ENCODE data around the gene LACRT. TPM values are rescaled to one million over a fixed set of nuclear protein-coding genes. Genes with fewer than 3 reads are reported as not detected.

The LACRT gene
- total and polyA plus RNA-seq, 2 of the 8 experiments (the other 6 are each of a cell fraction or from before 2014, with no cell fraction given) = not detected

DNA sequence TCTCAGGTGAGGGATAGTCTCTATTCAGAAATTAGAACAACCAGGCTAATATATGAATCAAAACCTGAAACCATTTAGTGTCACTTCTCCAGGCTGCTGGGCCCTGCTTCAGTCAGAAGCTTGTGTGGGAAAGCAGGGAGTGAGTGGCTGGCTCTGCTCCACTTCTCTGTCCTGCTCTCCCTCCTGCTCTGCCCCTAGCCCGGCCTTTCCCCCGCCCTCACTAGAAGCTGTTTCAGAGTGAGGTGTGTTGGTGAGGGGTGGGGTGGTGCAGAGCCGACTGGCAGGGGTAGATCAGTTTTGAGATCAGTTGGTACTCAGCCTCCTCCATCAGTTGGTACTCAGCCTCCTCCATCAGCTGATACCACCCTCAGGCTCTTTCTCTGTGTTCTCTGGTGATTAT, 39.2 kb downstream of the LACRT start:
- DNase-seq (ENCODE audit: low read depth in 1 of 2, low spot score in 2 of 2) = no peak
- Histone ChIP-seq H4K8ac (ENCODE audit: extremely low read depth, insufficient read depth, low read length) (no peak overlapping the region), H3K79me2 (ENCODE audit: control insufficient read depth in 1 of 2, insufficient read depth in 2 of 2, low read length in 2 of 2) (no peaks in the 10 kb centered on the region), H2AK5ac (ENCODE audit: low read depth, low read length) (no peak overlapping the region), H2BK12ac (ENCODE audit: low read depth, low read length) (no peak overlapping the region), H3K9me3 (ENCODE audit: insufficient read depth in 2 of 2, low read depth in 1 of 2, low read length in 1 of 2) (no peaks in the 10 kb centered on the region), H3K23me2 (ENCODE audit: low read depth, low read length) (0 out of 2 replicates have a peak, but pooled peaks cover 2% of the 10 kb centered on the region), H3K4me2 (ENCODE audit: insufficient read depth in 1 of 2, low read depth in 2 of 2, low read length in 2 of 2) (no peak overlapping the region), H3K56ac (replicated peaks; ENCODE audit: insufficient read length, low read depth, low read length) (no peak overlapping the region), H3K23ac (ENCODE audit: insufficient read length) (no peak overlapping the region), H3K4ac (replicated peaks; ENCODE audit: insufficient read length, low read depth, low read length) (no peak overlapping the region), H3K27ac (ENCODE audit: low read depth, low read length) (no peak overlapping the region), H3K18ac (ENCODE audit: extremely low read depth, low read length) (no peak overlapping the region), H2BK15ac (ENCODE audit: low read length) (no peak overlapping the region), H3K79me1 (ENCODE audit: low read depth, low read length) (no peaks in the 10 kb centered on the region), H4K20me1 (replicated peaks in 1 of 2; ENCODE audit: control insufficient read depth in 1 of 2, insufficient read depth in 2 of 2, low read length in 2 of 2) (no peaks in the 10 kb centered on the region), H3K9ac (replicated peaks in 1 of 4; ENCODE audit: extremely low read depth in 1 of 4, low read depth in 3 of 4, low read length in 3 of 4) (no peak overlapping the region), H2AFZ (ENCODE audit: low read length) (no peak overlapping the region), H2BK120ac (replicated peaks; ENCODE audit: low read depth, low read length) (no peak overlapping the region), H2BK20ac (ENCODE audit: low read length) (no peak overlapping the region), H3K14ac (ENCODE audit: insufficient read length) (no peak overlapping the region), H3K4me3 (ENCODE audit: extremely low read depth in 1 of 4, insufficient read depth in 2 of 4, low read depth in 3 of 4, low read length in 4 of 4) (no peak overlapping the region), H4K91ac (replicated peaks; ENCODE audit: insufficient read length, low read length) (no peak overlapping the region), H4K5ac (ENCODE audit: insufficient read length, low read depth, low read length) (no peak overlapping the region), H3K27me3 (replicated peaks in 1 of 4; ENCODE audit: control insufficient read depth in 3 of 4, extremely low read depth in 1 of 4, insufficient read depth in 3 of 4, low read length in 3 of 4) (peaks cover 0 to 28% (median 23%) of the 10 kb centered on the region in 4 experiments; a peak in 5 of 7 replicates), H2BK5ac (ENCODE audit: low read depth, low read length) (no peak overlapping the region), H3K4me1 (replicated peaks in 1 of 4; ENCODE audit: control insufficient read depth in 3 of 4, insufficient read depth in 4 of 4, low read length in 3 of 4) (peaks cover 0 to 4% (median 2%) of the 10 kb centered on the region in 4 experiments; a peak in 5 of 7 replicates), H3K36me3 (ENCODE audit: control insufficient read depth in 2 of 4, insufficient read depth in 4 of 4, low read length in 3 of 4) (no peaks in the 10 kb centered on the region)
- TF ChIP-seq NANOG (IDR thresholded peaks at IDR 0.05; ENCODE audit: insufficient read depth, low read depth, low read length, poor library complexity, severe bottlenecking) = no peak
- no peak for TF ChIP-seq CBX5 (IDR thresholded peaks at IDR 0.05; ENCODE audit: low read depth, low read length)
- no peak for TF ChIP-seq HDAC6 (IDR thresholded peaks at IDR 0.05; ENCODE audit: low read depth, low read length)
- TF ChIP-seq TCF12 (IDR thresholded peaks at IDR 0.05; ENCODE audit: low read depth, low read length) = no peak
- no peak for TF ChIP-seq SP1 (IDR thresholded peaks at IDR 0.05; ENCODE audit: low read depth, low read length)
- CTCF ChIA-PET (ENCODE audit: partially characterized antibody) = interaction anchor here (0.7 to 6.2 kb wide), 26 partner anchors 9 to 369 kb away, joined by 3 to 57 read pairs (median 9); no protein-coding TSS in a partner anchor
- no peak for FAIRE-seq
- POLR2A ChIA-PET (ENCODE audit: partially characterized antibody) = interaction anchor here (0.9 to 1.2 kb wide), 3 partner anchors 17 to 68 kb away, joined by 3 read pairs; no protein-coding TSS in a partner anchor
- WGBS, 2 experiments (ENCODE audit: extremely low coverage in 1 of 2, insufficient coverage in 1 of 2, insufficient read length in 1 of 2, insufficient replicate concordance in 2 of 2, low coverage in 1 of 2, low lambda C conversion rate in 2 of 2, missing lambda C conversion rate in 1 of 2) = 87% methylated on average over 3 of the region's 3 CpGs; no CpG with 5 or more reads in 1 of the 2 experiments

Measured in H1 (cell line).